Measurements from ENCODE around the gene SMC3. TPM values are rescaled to one million over a fixed set of nuclear protein-coding genes. Genes with fewer than 3 reads are reported as not detected.
A peak's percentile ranks its signal among the peaks of the same experiment; 100 is the strongest.
"Not testable (repeated sequence)": the region's sequence is repeated elsewhere in the genome, so short reads cannot be mapped to it uniquely, and the experiment has no call there.

Gene SMC3
- total RNA-seq, 2 donors from 2014 or later: 66.0 to 75.9 TPM

GRCh38 chr10:110608087-110608486 is 40.6 kb downstream of the SMC3 start:
- DNase-seq: no peak
- no peaks in the 10 kb centered on the region for H3K27me3 ChIP-seq (ENCODE audit: control insufficient read depth, insufficient read depth, low read length, poor library complexity, severe bottlenecking)
- 63 to 78% methylated on average over 3 to 5 of the region's 6 CpGs for WGBS, 2 experiments (ENCODE audit: insufficient coverage in 1 of 2, insufficient read length in 1 of 2)
- Mint-ChIP-seq H3K27me3 (ENCODE audit: insufficient read depth) (no peaks in the 10 kb centered on the region), H3K4me1 (peaks cover 19% of the 10 kb centered on the region), H3K4me3 (no peak overlapping the region), H3K36me3 (ENCODE audit: low read depth) (peaks cover 30% of the 10 kb centered on the region), H3K27ac (no peak overlapping the region), H3K9me3 (no peaks in the 10 kb centered on the region)
- H3K4me3 ChIP-seq (ENCODE audit: low read length): no peak overlapping the region
- H3K4me1 ChIP-seq (ENCODE audit: control insufficient read depth, insufficient read depth, low read length): peaks cover 4% of the 10 kb centered on the region
- H3K9me3 ChIP-seq (ENCODE audit: control insufficient read depth, low read length): no peaks in the 10 kb centered on the region
- peaks cover 37% of the 10 kb centered on the region for H3K36me3 ChIP-seq (ENCODE audit: control insufficient read depth, insufficient read depth, low read length)
- no peak overlapping the region for H3K27ac ChIP-seq (ENCODE audit: low read depth, low read length)
- no peak overlapping the region for H3K9ac ChIP-seq (ENCODE audit: extremely low read depth, low read length, poor library complexity, severe bottlenecking)
- no peak for TF ChIP-seq CTCF (conservative IDR thresholded peaks at IDR 0.05)

GRCh38 chr10:110609605-110610004 is 42.1 kb downstream of the SMC3 start:
- H3K27ac Mint-ChIP-seq: peak overlapping the region; percentile 56

GRCh38 chr10:110610308-110610774 is 42.8 kb downstream of the SMC3 start:
- Histone ChIP-seq H3K36me3 (ENCODE audit: control insufficient read depth, insufficient read depth, low read length) (peaks cover 15% of the 10 kb centered on the region), H3K27me3 (ENCODE audit: control insufficient read depth, insufficient read depth, low read length, poor library complexity, severe bottlenecking) (no peaks in the 10 kb centered on the region), H3K9ac (ENCODE audit: extremely low read depth, low read length, poor library complexity, severe bottlenecking) (peak overlapping the region; percentile 43), H3K27ac (ENCODE audit: low read depth, low read length) (no peak overlapping the region), H3K4me3 (ENCODE audit: low read length) (no peak overlapping the region), H3K4me1 (ENCODE audit: control insufficient read depth, insufficient read depth, low read length) (peaks cover 4% of the 10 kb centered on the region), H3K9me3 (ENCODE audit: control insufficient read depth, low read length) (no peaks in the 10 kb centered on the region)
- Mint-ChIP-seq H3K36me3 (ENCODE audit: low read depth) (peaks cover 11% of the 10 kb centered on the region), H3K4me3 (no peak overlapping the region), H3K27ac (peak overlapping the region; percentile 89), H3K4me1 (peaks cover 19% of the 10 kb centered on the region), H3K9me3 (no peaks in the 10 kb centered on the region), H3K27me3 (ENCODE audit: insufficient read depth) (no peaks in the 10 kb centered on the region)
- peak; percentile 94 for DNase-seq
- WGBS, 2 experiments (ENCODE audit: insufficient coverage in 1 of 2, insufficient read length in 1 of 2): 6 to 23% methylated on average over 2 to 3 of the region's 3 CpGs
- TF ChIP-seq CTCF (conservative IDR thresholded peaks at IDR 0.05): peak; percentile 91

More at GRCh38 chr10:110609605-110610004, 42.1 kb downstream of the SMC3 start:
- H3K36me3 Mint-ChIP-seq (ENCODE audit: low read depth): peaks cover 19% of the 10 kb centered on the region
- H3K9me3 Mint-ChIP-seq: no peaks in the 10 kb centered on the region
- TF ChIP-seq CTCF (conservative IDR thresholded peaks at IDR 0.05): no peak
- no peaks in the 10 kb centered on the region for H3K9me3 ChIP-seq (ENCODE audit: control insufficient read depth, low read length)
- no peak overlapping the region for H3K4me3 ChIP-seq (ENCODE audit: low read length)
- H3K4me1 Mint-ChIP-seq: peaks cover 19% of the 10 kb centered on the region
- no peak overlapping the region for H3K27ac ChIP-seq (ENCODE audit: low read depth, low read length)
- WGBS, 2 experiments (ENCODE audit: insufficient coverage in 1 of 2, insufficient read length in 1 of 2): 60 to 72% methylated on average over 1 to 2 of the region's 2 CpGs
- H3K27me3 Mint-ChIP-seq (ENCODE audit: insufficient read depth): no peaks in the 10 kb centered on the region
- no peak overlapping the region for H3K4me3 Mint-ChIP-seq
- H3K27me3 ChIP-seq (ENCODE audit: control insufficient read depth, insufficient read depth, low read length, poor library complexity, severe bottlenecking): no peaks in the 10 kb centered on the region
- H3K9ac ChIP-seq (ENCODE audit: extremely low read depth, low read length, poor library complexity, severe bottlenecking): no peak overlapping the region
- peaks cover 4% of the 10 kb centered on the region for H3K4me1 ChIP-seq (ENCODE audit: control insufficient read depth, insufficient read depth, low read length)
- DNase-seq: no peak
- H3K36me3 ChIP-seq (ENCODE audit: control insufficient read depth, insufficient read depth, low read length): peaks cover 23% of the 10 kb centered on the region

GRCh38 chr10:110610781-110611180 is 43.3 kb downstream of the SMC3 start:
- H3K4me1 ChIP-seq (ENCODE audit: control insufficient read depth, insufficient read depth, low read length); H3K27me3 Mint-ChIP-seq (ENCODE audit: insufficient read depth); H3K4me3 ChIP-seq (ENCODE audit: low read length); H3K36me3 Mint-ChIP-seq (ENCODE audit: low read depth); H3K9me3 Mint-ChIP-seq; H3K27me3 ChIP-seq (ENCODE audit: control insufficient read depth, insufficient read depth, low read length, poor library complexity, severe bottlenecking); H3K27ac ChIP-seq (ENCODE audit: low read depth, low read length); H3K9me3 ChIP-seq (ENCODE audit: control insufficient read depth, low read length); H3K4me3 Mint-ChIP-seq: not testable (repeated sequence)
- 80 to 84% methylated on average over 3 of the region's 3 CpGs for WGBS, 2 experiments (ENCODE audit: insufficient coverage in 1 of 2, insufficient read length in 1 of 2)
- H3K27ac Mint-ChIP-seq: peak overlapping the region; percentile 89
- H3K4me1 Mint-ChIP-seq: peaks cover 19% of the 10 kb centered on the region
- H3K36me3 ChIP-seq (ENCODE audit: control insufficient read depth, insufficient read depth, low read length): peaks cover 11% of the 10 kb centered on the region
- H3K9ac ChIP-seq (ENCODE audit: extremely low read depth, low read length, poor library complexity, severe bottlenecking): peak overlapping the region; percentile 43
- DNase-seq: peak; percentile 63
